HepG2 (cell line): ENCODE results near the gene MRPS7. TPM values are rescaled to one million over a fixed set of nuclear protein-coding genes. Genes with fewer than 3 reads are reported as not detected.

Experiments
- DPF2 ChIP-seq: sonication (generic); formaldehyde crosslinking; IDR thresholded peaks from 2 replicates; pipeline ENCODE4 v1.4.0; 2020; ENCODE audit warnings: mild to moderate bottlenecking, low read depth, missing genetic modification reagents, borderline replicate concordance
- JUNB ChIP-seq: sonication (generic); formaldehyde crosslinking; IDR thresholded peaks from 2 replicates; pipeline ENCODE4 v1.8.0; 2022; ENCODE audit warnings: missing genetic modification reagents, mild to moderate bottlenecking, borderline replicate concordance
- POGK ChIP-seq: sonication (generic); formaldehyde crosslinking; conservative IDR thresholded peaks from 2 replicates; pipeline ENCODE4 v1.8.0; 2022; ENCODE audit warnings: mild to moderate bottlenecking, moderate library complexity, missing genetic modification reagents
- POLR2AphosphoS5 ChIP-seq: IDR thresholded peaks from 2 replicates; pipeline ENCODE4 v1.6.1; 2012; ENCODE audit warnings: low read depth, low read length
- U2AF1 ChIP-seq: fragments of 200-400 bp; formaldehyde crosslinking; optimal IDR thresholded peaks from 2 replicates; pipeline ENCODE3; 2017; ENCODE audit warnings: mild to moderate bottlenecking, low read depth, low read length
- ZFP36L1 ChIP-seq: sonication (generic); formaldehyde crosslinking; IDR thresholded peaks from 2 replicates; pipeline ENCODE4 v1.8.0; 2022; ENCODE audit warnings: mild to moderate bottlenecking, missing genetic modification reagents, moderate library complexity
- ZGPAT ChIP-seq: IDR thresholded peaks from 2 replicates; pipeline ENCODE4 v1.6.1; 2016; ENCODE audit warnings: mild to moderate bottlenecking
- polyA plus RNA-seq, 8 experiments: library from polyadenylated mRNA; depleted of rRNA in 3 of 8; stranded (reverse) in 7 of 8; unstranded in 1 of 8; fragments of >200 nt; fragmentation: Illumina TruSeq in 4 of 8; extraction: Trizol in 4 of 8; gene quantifications; 2 replicates each; pipeline versions ENCODE4 v1.2.1 to v1.2.3, GENCODE V29; 2011 to 2016; ENCODE audit warnings: low read depth in 4 of 8, missing spikeins in 1 of 8, mixed read lengths in 1 of 8; ENCODE audit not compliant: insufficient read depth in 1 of 8
- total RNA-seq, 5 experiments: library from RNA; depleted of rRNA; stranded (reverse); fragments of >200 nt; fragmentation: Illumina TruSeq; extraction: Trizol; gene quantifications; 2 replicates each; pipeline ENCODE4 v1.2.3, GENCODE V29; 2016; ENCODE audit warnings: low read depth in 1 of 5
- TF ChIP-seq, protein P1 (sequence below): sonication (generic); formaldehyde crosslinking; IDR thresholded peaks from 2 replicates; pipeline ENCODE4 v1.8.1; 2022; ENCODE audit warnings: low read depth, mild to moderate bottlenecking, missing genetic modification reagents
- TF ChIP-seq, protein P2 (sequence below): sonication (generic); formaldehyde crosslinking; IDR thresholded peaks from 2 replicates; pipeline ENCODE4 v1.8.0; 2022; ENCODE audit warnings: mild to moderate bottlenecking, missing genetic modification reagents, borderline replicate concordance
- TF ChIP-seq, protein P3 (sequence below): sonication (generic); formaldehyde crosslinking; IDR thresholded peaks from 2 replicates; pipeline ENCODE4 v1.4.0; 2020; ENCODE audit warnings: missing genetic modification reagents, borderline replicate concordance

MRPS7 gene
- total and polyA plus RNA-seq, 2 of the 13 experiments (the other 11 are each of a cell fraction or from before 2014, with no cell fraction given) = 97.0 to 162 TPM

DNA sequence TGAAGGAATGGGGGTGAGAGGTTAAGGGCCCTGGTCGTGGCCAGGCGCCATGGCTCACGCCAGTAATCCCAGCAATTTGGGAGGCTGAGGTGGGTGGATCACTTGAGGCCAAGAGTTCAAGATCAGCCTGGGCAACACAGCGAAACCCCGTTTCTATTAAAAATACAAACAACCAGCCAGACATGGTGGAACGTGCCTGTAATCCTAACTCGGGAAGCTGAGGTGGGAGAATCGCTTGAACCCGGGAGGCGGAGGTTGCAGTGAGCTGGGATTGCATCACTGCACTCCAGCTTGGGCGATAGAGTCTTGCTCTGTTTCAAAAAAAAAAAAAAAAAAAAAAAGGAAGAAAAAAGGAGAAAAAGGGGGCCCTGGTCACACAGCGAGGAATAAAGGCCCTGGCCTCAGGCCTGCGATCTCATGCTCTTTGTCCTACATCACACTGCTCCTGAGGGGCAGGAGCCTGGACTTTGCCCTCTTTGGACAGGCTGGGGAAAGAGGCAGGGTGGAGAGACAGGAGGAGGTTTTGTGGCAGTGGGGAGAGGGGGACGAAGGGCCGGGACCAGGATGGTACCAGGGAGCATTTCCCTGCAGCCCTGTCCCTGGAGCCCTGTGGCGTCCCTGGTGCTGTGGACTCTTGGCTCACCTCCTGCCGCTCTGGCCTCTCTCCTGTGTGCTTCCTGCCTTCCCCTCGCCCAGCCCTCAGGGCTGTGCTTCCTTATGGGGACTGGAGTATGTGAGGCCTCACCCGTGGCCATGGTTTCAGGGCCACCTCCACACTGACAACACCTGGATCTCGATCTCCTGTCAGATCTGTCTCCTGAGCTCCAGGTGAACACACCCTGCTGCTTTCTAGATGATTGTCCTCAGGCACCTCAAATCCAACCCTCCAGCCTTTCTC, 47.3 kb downstream of the MRPS7 start (continued):
- TF ChIP-seq JUNB (CRISPR knock-in tag) (no peak), U2AF1 (peak; percentile 92), DPF2 (CRISPR knock-in tag) (peak; percentile 91; the same call in 1 of the 2 replicates), ZGPAT (CRISPR knock-in tag) (peak; percentile 93), POGK (CRISPR knock-in tag) (peak; percentile 74), POLR2AphosphoS5 (peak; percentile 81), ZFP36L1 (CRISPR knock-in tag) (0 out of 2 replicates have a peak, but pooled peaks have one; percentile 79)
- TF ChIP-seq, protein P1, sequence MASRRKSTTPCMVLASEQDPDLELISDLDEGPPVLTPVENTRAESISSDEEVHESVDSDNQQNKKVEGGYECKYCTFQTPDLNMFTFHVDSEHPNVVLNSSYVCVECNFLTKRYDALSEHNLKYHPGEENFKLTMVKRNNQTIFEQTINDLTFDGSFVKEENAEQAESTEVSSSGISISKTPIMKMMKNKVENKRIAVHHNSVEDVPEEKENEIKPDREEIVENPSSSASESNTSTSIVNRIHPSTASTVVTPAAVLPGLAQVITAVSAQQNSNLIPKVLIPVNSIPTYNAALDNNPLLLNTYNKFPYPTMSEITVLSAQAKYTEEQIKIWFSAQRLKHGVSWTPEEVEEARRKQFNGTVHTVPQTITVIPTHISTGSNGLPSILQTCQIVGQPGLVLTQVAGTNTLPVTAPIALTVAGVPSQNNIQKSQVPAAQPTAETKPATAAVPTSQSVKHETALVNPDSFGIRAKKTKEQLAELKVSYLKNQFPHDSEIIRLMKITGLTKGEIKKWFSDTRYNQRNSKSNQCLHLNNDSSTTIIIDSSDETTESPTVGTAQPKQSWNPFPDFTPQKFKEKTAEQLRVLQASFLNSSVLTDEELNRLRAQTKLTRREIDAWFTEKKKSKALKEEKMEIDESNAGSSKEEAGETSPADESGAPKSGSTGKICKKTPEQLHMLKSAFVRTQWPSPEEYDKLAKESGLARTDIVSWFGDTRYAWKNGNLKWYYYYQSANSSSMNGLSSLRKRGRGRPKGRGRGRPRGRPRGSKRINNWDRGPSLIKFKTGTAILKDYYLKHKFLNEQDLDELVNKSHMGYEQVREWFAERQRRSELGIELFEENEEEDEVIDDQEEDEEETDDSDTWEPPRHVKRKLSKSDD (CRISPR knock-in tag) = peak; percentile 88
- TF ChIP-seq, protein P2, sequence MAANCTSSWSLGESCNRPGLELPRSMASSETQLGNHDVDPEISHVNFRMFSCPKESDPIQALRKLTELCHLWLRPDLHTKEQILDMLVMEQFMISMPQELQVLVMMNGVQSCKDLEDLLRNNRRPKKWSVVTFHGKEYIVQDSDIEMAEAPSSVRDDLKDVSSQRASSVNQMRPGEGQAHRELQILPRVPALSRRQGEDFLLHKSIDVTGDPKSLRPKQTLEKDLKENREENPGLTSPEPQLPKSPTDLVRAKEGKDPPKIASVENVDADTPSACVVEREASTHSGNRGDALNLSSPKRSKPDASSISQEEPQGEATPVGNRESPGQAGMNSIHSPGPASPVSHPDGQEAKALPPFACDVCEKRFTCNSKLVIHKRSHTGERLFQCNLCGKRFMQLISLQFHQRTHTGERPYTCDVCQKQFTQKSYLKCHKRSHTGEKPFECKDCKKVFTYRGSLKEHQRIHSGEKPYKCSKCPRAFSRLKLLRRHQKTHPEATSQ (CRISPR knock-in tag) = no peak
- TF ChIP-seq, protein P3, sequence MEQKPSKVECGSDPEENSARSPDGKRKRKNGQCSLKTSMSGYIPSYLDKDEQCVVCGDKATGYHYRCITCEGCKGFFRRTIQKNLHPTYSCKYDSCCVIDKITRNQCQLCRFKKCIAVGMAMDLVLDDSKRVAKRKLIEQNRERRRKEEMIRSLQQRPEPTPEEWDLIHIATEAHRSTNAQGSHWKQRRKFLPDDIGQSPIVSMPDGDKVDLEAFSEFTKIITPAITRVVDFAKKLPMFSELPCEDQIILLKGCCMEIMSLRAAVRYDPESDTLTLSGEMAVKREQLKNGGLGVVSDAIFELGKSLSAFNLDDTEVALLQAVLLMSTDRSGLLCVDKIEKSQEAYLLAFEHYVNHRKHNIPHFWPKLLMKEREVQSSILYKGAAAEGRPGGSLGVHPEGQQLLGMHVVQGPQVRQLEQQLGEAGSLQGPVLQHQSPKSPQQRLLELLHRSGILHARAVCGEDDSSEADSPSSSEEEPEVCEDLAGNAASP = 0 out of 2 replicates have a peak, but pooled peaks have one; percentile 61
